HEK293 (cell line): Measurements from ENCODE around the gene PWWP2B.

Source experiments
- ZNF23 ChIP-seq: fragments of 450-650 bp; formaldehyde crosslinking; IDR thresholded peaks from 2 replicates; pipeline ENCODE4 v1.5.1; 2016; ENCODE audit warnings: missing biosample characterization, missing genetic modification characterization, borderline replicate concordance
- ZNF24 ChIP-seq: fragments of 450-650 bp; formaldehyde crosslinking; IDR thresholded peaks from 2 replicates; pipeline ENCODE4 v1.5.1; 2016; ENCODE audit warnings: missing biosample characterization, missing genetic modification characterization
- TF ChIP-seq, protein P1 (sequence below): fragments of 450-650 bp; formaldehyde crosslinking; IDR thresholded peaks from 2 replicates; pipeline ENCODE4 v1.5.1; 2016; ENCODE audit warnings: missing biosample characterization, missing genetic modification characterization
- TF ChIP-seq, protein P2 (sequence below): fragments of 450-650 bp; formaldehyde crosslinking; IDR thresholded peaks from 2 replicates; pipeline ENCODE4 v1.5.1; 2016; ENCODE audit warnings: missing biosample characterization, missing genetic modification characterization

GRCh38 chr10:132401401-132402118, 4.6 kb downstream of the PWWP2B start:
- TF ChIP-seq, protein P1, sequence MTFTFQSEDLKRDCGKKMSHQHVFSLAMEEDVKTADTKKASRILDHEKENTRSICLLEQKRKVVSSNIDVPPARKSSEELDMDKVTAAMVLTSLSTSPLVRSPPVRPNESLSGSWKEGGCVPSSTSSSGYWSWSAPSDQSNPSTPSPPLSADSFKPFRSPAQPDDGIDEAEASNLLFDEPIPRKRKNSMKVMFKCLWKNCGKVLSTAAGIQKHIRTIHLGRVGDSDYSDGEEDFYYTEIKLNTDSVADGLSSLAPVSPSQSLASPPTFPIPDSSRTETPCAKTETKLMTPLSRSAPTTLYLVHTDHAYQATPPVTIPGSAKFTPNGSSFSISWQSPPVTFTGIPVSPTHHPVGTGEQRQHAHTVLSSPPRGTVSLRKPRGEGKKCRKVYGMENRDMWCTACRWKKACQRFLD (tag by site-specific recombination) = no peak
- no peak for TF ChIP-seq ZNF23
- no peak for TF ChIP-seq ZNF24 (tag by site-specific recombination)
- TF ChIP-seq, protein P2, sequence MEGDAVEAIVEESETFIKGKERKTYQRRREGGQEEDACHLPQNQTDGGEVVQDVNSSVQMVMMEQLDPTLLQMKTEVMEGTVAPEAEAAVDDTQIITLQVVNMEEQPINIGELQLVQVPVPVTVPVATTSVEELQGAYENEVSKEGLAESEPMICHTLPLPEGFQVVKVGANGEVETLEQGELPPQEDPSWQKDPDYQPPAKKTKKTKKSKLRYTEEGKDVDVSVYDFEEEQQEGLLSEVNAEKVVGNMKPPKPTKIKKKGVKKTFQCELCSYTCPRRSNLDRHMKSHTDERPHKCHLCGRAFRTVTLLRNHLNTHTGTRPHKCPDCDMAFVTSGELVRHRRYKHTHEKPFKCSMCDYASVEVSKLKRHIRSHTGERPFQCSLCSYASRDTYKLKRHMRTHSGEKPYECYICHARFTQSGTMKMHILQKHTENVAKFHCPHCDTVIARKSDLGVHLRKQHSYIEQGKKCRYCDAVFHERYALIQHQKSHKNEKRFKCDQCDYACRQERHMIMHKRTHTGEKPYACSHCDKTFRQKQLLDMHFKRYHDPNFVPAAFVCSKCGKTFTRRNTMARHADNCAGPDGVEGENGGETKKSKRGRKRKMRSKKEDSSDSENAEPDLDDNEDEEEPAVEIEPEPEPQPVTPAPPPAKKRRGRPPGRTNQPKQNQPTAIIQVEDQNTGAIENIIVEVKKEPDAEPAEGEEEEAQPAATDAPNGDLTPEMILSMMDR (tag by site-specific recombination) = no peak
